ENCODE results near the gene RARRES1. TPM values are rescaled to one million over a fixed set of nuclear protein-coding genes. Genes with fewer than 3 reads are reported as not detected.

Gene RARRES1
- total and polyA plus RNA-seq, 2 experiments from 2014 or later = 0.33 to 0.56 TPM

DNA sequence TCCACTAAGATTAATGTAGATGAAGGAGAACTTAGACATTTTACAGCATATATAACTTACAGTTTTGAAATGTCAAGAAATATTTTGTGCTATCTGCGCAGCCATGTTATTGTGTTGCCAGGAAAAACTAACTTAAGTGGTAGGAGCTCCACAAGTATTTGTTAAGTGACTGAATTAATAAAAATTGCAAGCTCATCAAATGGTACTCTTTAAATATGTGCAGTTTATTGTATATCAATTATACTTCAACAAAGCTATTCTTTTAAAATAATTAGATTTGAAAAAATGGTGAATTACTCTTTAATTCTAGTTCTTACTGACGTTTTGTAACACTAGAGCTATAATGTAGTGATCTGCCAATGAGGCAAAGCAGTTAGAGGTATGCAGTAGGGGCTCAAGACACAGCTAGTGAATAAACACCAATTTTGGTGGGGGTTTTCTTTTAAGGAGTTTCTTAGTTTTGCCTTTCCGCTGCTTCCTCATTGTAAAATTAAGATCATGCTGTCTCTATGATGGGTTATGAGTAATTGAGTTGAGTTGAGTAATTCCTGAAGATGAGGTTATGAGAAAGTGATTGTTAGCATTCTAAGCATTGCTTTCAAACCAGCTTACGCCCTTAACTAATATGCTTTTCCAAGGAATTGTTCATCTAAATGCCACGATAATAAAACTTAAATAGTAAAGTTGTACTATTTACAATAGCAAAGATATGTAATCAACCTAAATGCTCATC lies 48.9 kb downstream of the RARRES1 start:
- H3K27me3 ChIP-seq = no peaks in the 10 kb centered on the region
- H3K27ac ChIP-seq = no peak overlapping the region
- peak in 1 of 2 donors; percentile 66 for DNase-seq (ENCODE audit: low read depth in 1 of 2, low spot score in 1 of 2)
- H3K4me1 ChIP-seq (ENCODE audit: low read depth) = no peaks in the 10 kb centered on the region
- H3K36me3 ChIP-seq = peaks cover 21% of the 10 kb centered on the region
- H3K9me3 ChIP-seq (ENCODE audit: low read depth) = no peaks in the 10 kb centered on the region
- no peak overlapping the region for H3K4me3 ChIP-seq
- no peak for TF ChIP-seq CTCF (IDR thresholded peaks at IDR 0.05; ENCODE audit: low read depth, low read length)

GRCh38 chr3:158680861-158681260 lies 51.4 kb downstream of the RARRES1 start:
- H3K4me1 ChIP-seq (ENCODE audit: low read depth) = no peaks in the 10 kb centered on the region
- DNase-seq (ENCODE audit: low read depth in 1 of 2, low spot score in 1 of 2) = no peak
- no peaks in the 10 kb centered on the region for H3K27me3 ChIP-seq
- H3K36me3 ChIP-seq = peaks cover 21% of the 10 kb centered on the region
- H3K4me3 ChIP-seq = no peak overlapping the region
- no peak overlapping the region for H3K27ac ChIP-seq
- no peak for TF ChIP-seq CTCF (IDR thresholded peaks at IDR 0.05; ENCODE audit: low read depth, low read length)
- H3K9me3 ChIP-seq (ENCODE audit: low read depth) = no peaks in the 10 kb centered on the region

DNA sequence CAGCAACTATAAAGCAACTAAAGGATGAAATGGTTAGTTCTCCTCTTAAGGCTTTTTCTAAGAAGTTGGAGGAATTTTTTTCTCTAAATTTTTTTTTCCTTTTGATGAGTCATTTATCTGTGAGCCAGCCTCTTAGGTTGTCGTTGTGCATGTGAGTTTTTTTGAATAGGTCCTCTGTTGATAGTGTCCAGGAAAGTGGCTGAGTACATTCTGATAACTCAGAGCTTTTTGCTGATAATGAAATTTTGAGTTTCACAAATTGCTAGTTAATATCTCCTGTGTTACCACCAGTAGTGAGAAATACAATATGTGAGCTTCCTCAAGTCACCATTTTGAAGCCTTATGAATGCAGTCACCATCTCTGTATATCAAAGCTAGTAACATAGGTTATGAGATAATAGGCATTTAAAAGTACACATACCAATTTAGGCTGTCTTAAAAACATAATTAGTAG lies 52.7 kb downstream of the RARRES1 start:
- no peak overlapping the region for H3K4me3 ChIP-seq
- DNase-seq (ENCODE audit: low read depth in 1 of 2, low spot score in 1 of 2) = peak in 1 of 2 donors; percentile 29
- TF ChIP-seq CTCF (IDR thresholded peaks at IDR 0.05; ENCODE audit: low read depth, low read length) = no peak

GRCh38 chr3:158678687-158679086 lies 53.6 kb downstream of the RARRES1 start:
- no peak for TF ChIP-seq CTCF (IDR thresholded peaks at IDR 0.05; ENCODE audit: low read depth, low read length)

More for the DNA sequence above, 52.7 kb downstream of the RARRES1 start:
- Histone ChIP-seq H3K4me1 (ENCODE audit: low read depth) (no peaks in the 10 kb centered on the region), H3K9me3 (ENCODE audit: low read depth) (no peaks in the 10 kb centered on the region), H3K36me3 (peaks cover 12% of the 10 kb centered on the region), H3K27ac (no peak overlapping the region), H3K27me3 (no peaks in the 10 kb centered on the region)

GRCh38 chr3:158672215-158673176 lies 59.8 kb downstream of the RARRES1 start, which contains the start of gene LXN:
Gene LXN (minus strand): TSS chr3:158672648. CDS start chr3:158672478, 170 bp downstream.
- peak; percentile 87 to 92 for DNase-seq (ENCODE audit: low read depth in 1 of 2, low spot score in 1 of 2)
- peaks cover 7% of the 10 kb centered on the region for H3K4me1 ChIP-seq (ENCODE audit: low read depth)
- TF ChIP-seq CTCF (IDR thresholded peaks at IDR 0.05; ENCODE audit: low read depth, low read length) = peak; percentile 85
- H3K36me3 ChIP-seq = peaks cover 24% of the 10 kb centered on the region
- peak within 1 kb of the TSS; percentile 42 for H3K4me3 ChIP-seq
- no peaks in the 10 kb centered on the region for H3K27me3 ChIP-seq
- peak within 1 kb of the TSS; percentile 61 for H3K27ac ChIP-seq
- H3K9me3 ChIP-seq (ENCODE audit: low read depth) = no peaks in the 10 kb centered on the region

More at GRCh38 chr3:158678687-158679086, 53.6 kb downstream of the RARRES1 start:
- Histone ChIP-seq H3K36me3 (peaks cover 11% of the 10 kb centered on the region), H3K4me1 (ENCODE audit: low read depth) (no peaks in the 10 kb centered on the region), H3K9me3 (ENCODE audit: low read depth) (no peaks in the 10 kb centered on the region), H3K27me3 (no peaks in the 10 kb centered on the region), H3K27ac (no peak overlapping the region), H3K4me3 (no peak overlapping the region)
- DNase-seq (ENCODE audit: low read depth in 1 of 2, low spot score in 1 of 2) = no peak

Data from cardiac muscle cell (in vitro differentiated cells and primary cell).